NCI-H446 (cell line): ENCODE measurements around the gene GAN.

Source experiments
- DNase-seq, 2 experiments: peaks; one replicate each; lab custom pipeline; 2025; lab: John Stamatoyannopoulos, UW

The GAN gene

DNA sequence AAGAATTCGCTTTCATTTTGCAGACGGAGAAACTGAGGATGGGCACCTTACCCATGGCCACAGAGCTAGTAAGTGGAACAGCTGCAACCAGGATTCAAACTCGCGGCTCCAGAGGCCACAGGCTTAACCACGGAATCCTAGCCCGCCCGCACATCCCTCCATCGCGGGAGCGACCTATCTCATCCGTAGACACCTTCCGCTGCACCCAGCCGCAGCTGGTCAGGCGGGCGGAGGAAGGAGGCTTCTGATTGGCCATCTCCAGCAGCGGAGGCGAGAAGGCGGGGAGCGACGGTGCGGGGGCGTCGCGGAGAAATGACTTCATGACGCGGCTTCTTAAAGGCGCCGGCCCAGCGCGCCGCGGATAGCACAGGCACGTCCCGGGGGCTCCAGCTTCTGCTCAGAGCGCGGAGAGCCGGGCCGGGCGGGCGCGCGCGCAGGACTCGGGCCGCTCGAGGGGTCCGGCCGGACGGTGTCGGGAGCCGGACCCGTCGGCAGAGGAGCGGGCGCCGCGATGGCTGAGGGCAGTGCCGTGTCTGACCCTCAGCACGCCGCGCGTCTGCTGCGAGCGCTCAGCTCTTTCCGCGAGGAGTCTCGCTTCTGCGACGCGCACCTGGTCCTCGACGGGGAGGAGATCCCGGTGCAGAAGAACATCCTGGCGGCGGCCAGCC lies at the start of gene GAN:
Gene GAN (plus strand): TSS at position 360 of the 668 bp plus-strand sequence. CDS start 152 bp downstream, at position 512.
- DNase-seq, result peak; percentile 66 to 88

DNA sequence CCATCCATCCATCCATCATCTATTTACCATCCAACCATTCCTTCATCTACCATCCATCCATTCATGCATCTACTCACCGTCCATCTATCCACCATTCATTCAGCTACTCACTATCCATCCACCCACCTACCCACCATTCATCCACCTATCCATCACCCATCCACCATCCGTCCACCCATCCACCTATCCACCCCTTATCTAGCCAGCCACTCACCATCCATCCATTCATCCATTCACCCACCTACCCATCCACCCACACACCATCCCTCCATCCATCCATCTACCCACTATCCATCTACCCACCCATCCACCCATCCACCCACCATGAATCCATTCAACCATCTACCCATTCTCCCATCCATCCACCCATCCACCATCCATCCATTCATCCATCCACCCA lies 49.7 kb upstream of the GAN start:
- DNase-seq, result no peak

- DNase-seq, result peak; percentile 10 to 71
Observed at GRCh38 chr16:81265658-81266451, 48.9 kb upstream of the GAN start.

DNA sequence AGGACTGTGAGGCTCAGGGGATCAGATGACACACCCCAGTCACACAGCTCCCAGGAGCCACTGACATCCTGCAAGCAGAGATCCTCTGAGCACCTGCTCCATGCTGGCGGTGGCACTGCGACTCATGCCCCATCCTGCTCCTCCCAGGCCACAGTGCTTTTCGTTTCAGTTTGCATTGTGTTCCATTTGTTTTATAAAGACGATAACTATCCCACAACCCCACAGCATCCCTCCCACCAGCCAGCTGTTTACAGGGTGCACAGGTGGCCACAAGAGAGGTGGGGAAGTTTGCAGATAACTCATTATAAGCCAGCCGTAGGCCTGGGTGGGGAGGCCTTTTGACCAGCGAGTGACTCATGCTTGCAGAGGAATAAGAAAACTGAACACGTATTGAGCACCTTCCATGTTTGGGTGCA lies 48.1 kb upstream of the GAN start:
- no peak for DNase-seq

DNA sequence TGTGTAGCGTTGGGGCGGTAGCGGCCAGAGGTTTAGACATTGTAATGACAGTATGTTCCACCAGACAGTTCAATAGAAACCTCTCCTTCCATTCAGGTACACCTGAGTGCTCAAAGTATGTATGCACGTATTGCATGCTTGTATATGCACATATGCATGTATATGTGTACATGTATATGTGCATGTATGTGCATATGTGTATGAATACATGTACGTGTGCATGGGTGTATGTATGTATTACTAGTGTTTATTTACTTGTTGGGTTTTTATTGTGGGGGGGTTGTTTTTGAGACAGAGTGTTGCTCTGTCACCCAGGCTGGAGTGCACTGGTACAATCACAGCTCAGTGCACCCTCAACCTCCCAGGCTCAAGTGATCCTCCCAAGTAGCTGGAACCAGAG lies 46.3 kb upstream of the GAN start:
- no peak for DNase-seq

DNA sequence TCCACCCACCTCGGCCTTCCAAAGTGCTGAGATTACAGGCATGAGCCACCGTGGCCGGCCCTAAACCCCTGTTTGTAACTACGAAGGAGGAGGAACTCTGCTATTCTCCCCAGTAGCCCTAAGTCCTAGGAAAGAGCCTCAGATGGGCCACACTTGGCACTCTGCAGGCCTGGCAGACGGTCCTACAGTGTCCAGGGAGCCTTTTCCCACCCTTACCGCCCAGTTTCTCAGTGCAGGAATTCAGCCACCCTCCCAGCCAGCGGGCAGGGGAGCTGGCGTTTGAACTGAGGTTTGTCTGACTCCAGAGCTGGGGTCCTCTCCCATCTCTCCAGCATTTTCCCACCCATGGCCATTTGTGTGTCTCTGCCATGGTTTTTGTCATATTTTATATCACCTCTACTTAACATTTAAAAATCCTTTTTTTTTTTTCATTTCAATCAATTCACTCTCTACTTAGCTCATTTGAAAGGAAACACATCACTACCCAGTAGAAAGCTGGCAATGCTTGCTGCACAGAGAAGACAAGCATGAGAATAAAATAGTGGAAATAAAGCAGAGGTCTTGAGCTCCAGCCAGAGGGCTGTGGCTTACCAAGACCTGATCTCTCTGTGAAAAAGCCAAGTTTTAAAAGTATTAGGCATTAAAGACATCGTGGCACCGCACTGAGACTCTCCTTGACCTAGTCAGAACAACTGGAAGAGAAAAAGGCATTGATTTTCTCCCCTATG lies 41.4 kb upstream of the GAN start:
- no peak for DNase-seq

- DNase-seq, result no peak
Observed at GRCh38 chr16:81275064-81275532, 39.7 kb upstream of the GAN start.

GRCh38 chr16:81275795-81276194 lies 39.0 kb upstream of the GAN start:
- DNase-seq, result no peak

- no peak for DNase-seq
Observed at GRCh38 chr16:81276323-81276722, 38.4 kb upstream of the GAN start.

DNA sequence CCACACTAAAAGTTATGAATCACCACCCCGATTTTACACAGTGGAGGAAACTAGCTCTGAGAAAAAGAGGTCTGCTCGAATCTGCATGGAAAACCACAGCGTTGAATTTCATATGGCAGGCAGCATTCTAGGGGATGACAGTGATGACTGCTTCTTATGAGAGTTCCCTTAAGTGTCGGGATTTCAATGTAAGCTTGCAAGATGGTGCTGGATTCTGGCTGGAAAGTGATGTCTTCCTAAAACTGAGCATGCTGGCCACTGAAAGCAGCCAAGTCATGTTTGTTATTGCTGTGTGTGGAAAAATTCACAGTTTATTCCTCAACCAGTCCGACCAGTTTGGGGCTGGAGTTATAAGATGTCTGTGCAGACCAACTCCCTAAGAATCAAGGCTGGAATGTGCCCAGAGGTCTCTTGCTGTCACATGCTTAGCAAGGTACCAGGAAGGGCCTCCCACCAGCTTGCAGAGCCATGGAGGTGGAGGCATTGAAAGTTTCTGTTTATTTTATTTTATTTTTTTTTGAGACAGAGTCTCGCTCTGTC lies 37.2 kb upstream of the GAN start:
- DNase-seq, result no peak

DNA sequence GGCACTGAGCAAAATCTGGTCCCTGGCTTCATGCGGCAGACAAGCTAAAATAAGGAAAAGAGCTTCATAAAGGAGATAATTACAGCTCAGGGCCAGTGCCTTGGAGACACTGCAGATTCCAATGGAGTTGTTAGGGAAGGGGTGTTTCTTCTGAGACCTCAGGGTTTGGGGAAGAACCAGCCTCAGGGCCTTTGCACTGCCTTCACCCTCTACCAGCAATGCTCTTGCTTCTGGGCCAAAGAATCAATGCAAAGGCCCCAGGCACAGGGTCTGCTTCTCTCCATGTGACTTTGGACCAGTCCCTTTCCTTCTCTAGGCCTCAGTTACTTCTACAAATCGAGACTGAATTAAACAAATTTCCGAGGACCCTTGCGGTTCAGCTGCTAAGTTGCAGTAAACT lies 36.2 kb upstream of the GAN start:
- DNase-seq, result no peak

- no peak for DNase-seq
Observed at GRCh38 chr16:81279392-81279791, 35.4 kb upstream of the GAN start.

DNA sequence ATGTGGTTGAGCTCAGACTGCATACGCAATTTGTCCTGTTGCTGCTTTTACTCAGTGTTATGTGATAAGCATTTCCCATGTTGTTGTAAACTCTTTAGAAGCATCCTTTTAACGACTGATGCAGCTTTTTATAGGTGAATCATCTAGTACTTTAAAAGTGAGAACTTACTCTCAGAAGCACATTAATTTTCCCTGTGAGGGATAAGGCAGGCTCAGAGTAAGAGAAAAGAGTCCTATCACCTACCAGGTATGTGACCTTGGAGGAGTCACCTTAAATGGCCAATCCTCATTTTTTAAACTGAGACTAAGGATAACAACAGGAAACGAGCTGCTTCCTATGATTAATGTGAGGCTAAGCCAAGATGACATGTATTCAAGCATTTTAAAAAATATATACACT lies 34.4 kb upstream of the GAN start:
- DNase-seq, result no peak

DNA sequence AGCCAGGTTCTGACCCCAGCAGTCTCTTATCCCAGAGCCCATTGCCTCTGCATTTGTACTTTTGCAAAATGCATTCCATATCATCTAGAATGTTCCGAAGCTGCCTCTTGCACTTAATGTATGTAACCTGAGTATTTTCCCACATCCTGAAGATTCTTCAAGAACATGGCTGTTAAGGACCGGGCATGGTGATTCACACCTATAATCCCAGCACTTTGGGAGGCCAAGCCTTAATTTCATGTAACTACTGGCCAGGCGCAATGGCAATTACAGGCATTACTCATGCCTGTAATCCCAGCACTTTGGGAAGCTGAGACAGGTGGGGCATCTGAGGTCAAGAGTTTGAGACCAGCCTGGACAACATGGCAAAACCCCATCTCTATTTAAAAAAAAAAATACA lies 31.7 kb upstream of the GAN start:
- no peak for DNase-seq

GRCh38 chr16:81284995-81285600 lies 29.7 kb upstream of the GAN start:
- DNase-seq, result no peak

DNA sequence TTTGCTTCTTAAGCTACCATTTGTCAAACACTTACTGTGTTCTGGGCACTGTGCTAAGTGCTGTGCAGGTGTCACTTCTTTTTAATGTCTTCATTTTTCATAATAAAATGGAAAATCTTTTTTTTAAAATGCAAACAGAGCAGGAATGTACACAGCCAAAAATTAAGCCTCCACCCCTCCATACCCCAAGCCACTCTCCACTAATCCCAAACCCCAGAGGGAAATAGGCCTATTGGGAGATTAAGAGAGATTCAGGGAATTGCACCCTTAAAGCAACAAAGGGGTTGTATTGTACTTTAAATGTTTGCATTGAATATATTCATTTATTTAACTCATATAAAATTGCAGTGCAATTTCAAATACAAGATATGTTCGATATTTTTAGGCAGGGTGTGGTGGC lies 28.6 kb upstream of the GAN start:
- DNase-seq, result no peak

- DNase-seq, result no peak
Observed at GRCh38 chr16:81291117-81291516, 23.6 kb upstream of the GAN start.

DNA sequence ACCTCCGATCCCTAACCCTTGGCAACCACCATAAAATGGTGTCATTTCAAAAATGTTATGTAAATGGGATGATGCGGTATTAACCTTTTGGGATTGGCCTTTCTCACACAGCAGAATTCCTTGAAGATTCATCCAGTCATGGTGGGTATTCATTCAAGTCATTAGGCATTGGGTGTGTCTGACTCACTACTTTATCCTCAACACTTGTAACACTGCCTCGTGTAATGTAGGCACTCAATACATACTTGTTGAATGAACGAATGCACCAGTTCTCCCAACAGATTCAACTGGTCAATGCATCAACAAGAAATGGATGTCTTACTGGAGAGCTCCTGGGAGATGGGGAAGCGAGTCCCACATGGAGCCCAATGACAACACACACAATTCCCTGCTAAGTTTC lies 21.8 kb upstream of the GAN start:
- DNase-seq, result no peak

DNA sequence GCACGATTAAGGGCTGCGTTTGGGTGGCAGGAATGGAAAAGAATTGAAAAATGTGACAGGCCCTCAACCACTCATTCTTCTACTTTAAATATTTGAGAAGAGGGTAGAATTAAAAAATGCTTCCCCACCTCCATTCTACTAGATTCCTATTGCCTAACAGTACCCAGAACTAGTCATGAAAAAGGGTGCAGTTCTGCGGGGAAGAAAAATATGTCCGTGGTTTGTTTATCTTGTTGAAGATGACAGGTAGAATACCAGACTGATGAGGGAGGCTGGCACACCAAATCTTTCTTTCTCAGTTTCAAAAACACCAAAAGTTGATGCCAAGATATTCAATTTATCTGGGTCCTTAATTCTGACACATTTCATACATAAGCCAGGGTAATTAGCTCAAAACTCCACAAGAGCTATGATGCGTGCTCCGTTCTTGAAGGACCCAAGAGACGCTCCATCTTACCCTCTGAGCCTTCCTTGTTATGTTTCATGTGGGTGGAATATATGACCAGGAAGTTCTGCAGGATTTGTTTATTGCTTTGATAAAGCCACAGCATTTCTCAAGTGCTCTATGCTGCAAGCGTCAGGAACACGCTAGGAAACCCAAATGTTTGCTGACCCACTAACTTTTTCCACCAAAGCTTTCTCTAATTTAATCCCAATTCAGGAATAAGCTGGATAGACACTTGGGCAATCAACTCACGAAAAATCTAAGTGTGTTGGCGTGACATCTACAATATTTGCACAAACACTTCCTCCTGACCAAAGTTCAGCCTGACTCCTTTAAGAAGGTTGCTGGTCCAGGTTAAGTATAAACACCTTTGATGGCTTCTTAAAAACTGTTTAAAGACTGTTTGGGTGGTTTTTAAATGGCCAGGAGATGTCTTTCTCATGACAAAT lies 20.6 kb upstream of the GAN start:
- DNase-seq, result no peak

DNA sequence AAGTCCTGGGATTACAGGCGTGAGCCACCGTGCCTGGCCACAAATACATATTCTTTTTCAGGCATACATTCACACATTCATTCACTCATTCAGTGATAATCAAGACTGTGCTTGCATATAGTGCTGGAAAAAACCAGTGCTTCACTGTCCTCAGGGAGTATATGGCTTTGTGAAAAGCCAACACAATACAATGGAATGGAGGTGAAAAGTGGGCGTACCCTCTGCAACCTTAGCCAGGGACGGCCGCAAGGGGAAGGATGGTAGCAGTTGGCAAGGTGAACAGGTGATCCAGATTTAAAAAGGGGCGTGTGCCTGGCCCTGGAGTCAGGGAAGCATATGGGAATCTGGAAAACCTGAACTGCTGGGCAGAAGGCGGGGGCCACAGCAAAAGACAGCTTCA lies 18.1 kb upstream of the GAN start:
- no peak for DNase-seq

GRCh38 chr16:81307770-81308169 lies 7.0 kb upstream of the GAN start:
- DNase-seq, result no peak
